Measurements from ENCODE around the gene IMMP2L.

- TF ChIP-seq, protein P1, sequence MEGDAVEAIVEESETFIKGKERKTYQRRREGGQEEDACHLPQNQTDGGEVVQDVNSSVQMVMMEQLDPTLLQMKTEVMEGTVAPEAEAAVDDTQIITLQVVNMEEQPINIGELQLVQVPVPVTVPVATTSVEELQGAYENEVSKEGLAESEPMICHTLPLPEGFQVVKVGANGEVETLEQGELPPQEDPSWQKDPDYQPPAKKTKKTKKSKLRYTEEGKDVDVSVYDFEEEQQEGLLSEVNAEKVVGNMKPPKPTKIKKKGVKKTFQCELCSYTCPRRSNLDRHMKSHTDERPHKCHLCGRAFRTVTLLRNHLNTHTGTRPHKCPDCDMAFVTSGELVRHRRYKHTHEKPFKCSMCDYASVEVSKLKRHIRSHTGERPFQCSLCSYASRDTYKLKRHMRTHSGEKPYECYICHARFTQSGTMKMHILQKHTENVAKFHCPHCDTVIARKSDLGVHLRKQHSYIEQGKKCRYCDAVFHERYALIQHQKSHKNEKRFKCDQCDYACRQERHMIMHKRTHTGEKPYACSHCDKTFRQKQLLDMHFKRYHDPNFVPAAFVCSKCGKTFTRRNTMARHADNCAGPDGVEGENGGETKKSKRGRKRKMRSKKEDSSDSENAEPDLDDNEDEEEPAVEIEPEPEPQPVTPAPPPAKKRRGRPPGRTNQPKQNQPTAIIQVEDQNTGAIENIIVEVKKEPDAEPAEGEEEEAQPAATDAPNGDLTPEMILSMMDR (conservative IDR thresholded peaks at IDR 0.05) = no peak
- no peak for TF ChIP-seq ZFX (IDR thresholded peaks at IDR 0.05)
These were observed 664.8 kb downstream of the IMMP2L start for GRCh38 chr7:110897538-110897937.

Measured in C4-2B (cell line).